OCI-LY1 (cell line): ENCODE measurements around the gene ADAT3.

ENCODE experiments used
- H2AFZ ChIP-seq: fragments of 200-600 bp; sonication (generic), shearing (Covaris generic); 2 replicates; pipeline ENCODE4 v1.6.0; 2014; ENCODE audit warnings: antibody characterized with exemption, mild to moderate bottlenecking, low read length
- H3F3A ChIP-seq: fragments of 200-600 bp; sonication (generic), shearing (Covaris generic); 2 replicates; pipeline ENCODE4 v1.6.0; 2014; ENCODE audit warnings: mild to moderate bottlenecking, antibody characterized with exemption, low read length, moderate library complexity; ENCODE audit not compliant: insufficient read depth
- H3K27ac ChIP-seq: fragments of 200-600 bp; sonication (generic); 2 replicates; pipeline ENCODE4 v1.5.1; 2014; ENCODE audit warnings: low read length, mixed run types, mild to moderate bottlenecking, low read depth; ENCODE audit not compliant: poor library complexity, severe bottlenecking
- H3K27me3 ChIP-seq: fragments of 200-600 bp; sonication (generic); 2 replicates; pipeline ENCODE4 v1.6.0; 2014; ENCODE audit warnings: antibody characterized with exemption, mild to moderate bottlenecking, low read length, moderate library complexity; ENCODE audit not compliant: insufficient read depth
- H3K36me3 ChIP-seq: fragments of 200-600 bp; sonication (generic); 2 replicates; pipeline ENCODE4 v1.6.1; 2014; ENCODE audit warnings: mild to moderate bottlenecking, antibody characterized with exemption, low read length, moderate library complexity, mixed read lengths; ENCODE audit not compliant: insufficient read depth
- H3K4me1 ChIP-seq: fragments of 200-600 bp; sonication (generic); 2 replicates; pipeline ENCODE4 v1.5.1; 2014; ENCODE audit warnings: mild to moderate bottlenecking, low read length, moderate library complexity; ENCODE audit not compliant: insufficient read depth, severe bottlenecking
- H3K4me2 ChIP-seq: fragments of 200-600 bp; sonication (generic), shearing (Covaris generic); 2 replicates; pipeline ENCODE4 v1.6.1; 2014; ENCODE audit warnings: low read length
- H3K4me3 ChIP-seq: fragments of 200-600 bp; sonication (generic); 2 replicates; pipeline ENCODE4 v1.5.1; 2014; ENCODE audit warnings: low read length, low read depth, mild to moderate bottlenecking, mixed read lengths; ENCODE audit not compliant: poor library complexity, severe bottlenecking
- H3K79me2 ChIP-seq: fragments of 200-600 bp; shearing (Covaris generic); 2 replicates; pipeline ENCODE4 v1.6.1; 2016; ENCODE audit warnings: mixed run types, low read length, mixed read lengths; ENCODE audit not compliant: insufficient read depth
- H3K9ac ChIP-seq: fragments of 200-600 bp; sonication (generic), shearing (Covaris generic); 2 replicates; pipeline ENCODE4 v1.6.1; 2014; ENCODE audit warnings: mild to moderate bottlenecking, low read length, mixed read lengths
- H3K9me2 ChIP-seq: fragments of 200-600 bp; sonication (generic), shearing (Covaris generic); 2 replicates; pipeline ENCODE4 v1.6.1; 2014; ENCODE audit warnings: low read depth, mild to moderate bottlenecking, low read length, mixed read lengths
- H3K9me3 ChIP-seq: fragments of 200-600 bp; shearing (Covaris generic); 2 replicates; pipeline ENCODE4 v1.6.1; 2014; ENCODE audit warnings: low read length, mixed read lengths
- H4K20me1 ChIP-seq: fragments of 200-600 bp; sonication (generic), shearing (Covaris generic); 2 replicates; pipeline ENCODE4 v1.6.0; 2016; ENCODE audit warnings: mild to moderate bottlenecking, low read length; ENCODE audit not compliant: insufficient read depth
- CTCF ChIP-seq: fragments of 200-600 bp; sonication (generic), shearing (Covaris generic); IDR thresholded peaks from 2 replicates; pipeline ENCODE4 v1.5.1; 2017; ENCODE audit warnings: mild to moderate bottlenecking, antibody characterized with exemption, low read length, moderate library complexity, mixed read lengths
- EZH2 ChIP-seq: fragments of 200-600 bp; sonication (generic), shearing (Covaris generic); IDR thresholded peaks from 2 replicates; pipeline ENCODE4 v1.8.0; 2017; ENCODE audit warnings: borderline replicate concordance, mixed run types, mild to moderate bottlenecking, antibody characterized with exemption, low read length, moderate library complexity, mixed read lengths

Gene ADAT3

DNA sequence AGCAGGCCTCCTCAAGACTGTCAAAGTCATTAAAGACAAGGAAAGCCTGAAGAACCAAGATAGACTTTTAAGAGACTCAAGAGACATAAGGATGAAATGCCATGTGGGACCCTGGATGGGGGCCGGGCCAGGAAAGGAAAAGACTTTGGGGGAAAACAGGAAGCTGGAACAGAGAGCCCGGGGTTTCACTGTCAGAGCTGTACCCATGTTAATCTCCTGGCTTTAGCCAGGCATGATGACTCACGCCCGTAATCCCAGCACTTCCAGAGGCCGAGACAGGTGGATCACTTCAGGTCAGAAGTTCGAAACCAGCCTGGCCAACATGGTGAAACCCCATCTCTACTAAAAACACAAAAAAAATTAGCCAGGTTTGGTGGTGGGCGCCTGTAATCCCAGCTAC, 36.2 kb upstream of the ADAT3 start:
- H3K4me3 ChIP-seq, result no peak overlapping the region
- no peaks in the 10 kb centered on the region for H3K9me3 ChIP-seq
- H3K9ac ChIP-seq, result no peak overlapping the region
- peaks cover 16% of the 10 kb centered on the region for H3K4me1 ChIP-seq
- H3K9me2 ChIP-seq, result no peaks in the 10 kb centered on the region
- peaks cover 13% of the 10 kb centered on the region for H3K79me2 ChIP-seq
- no peak overlapping the region for H2AFZ ChIP-seq
- no peak overlapping the region for H3K27ac ChIP-seq
- no peaks in the 10 kb centered on the region for H3F3A ChIP-seq
- no peak overlapping the region for H3K4me2 ChIP-seq
- no peaks in the 10 kb centered on the region for H4K20me1 ChIP-seq
- TF ChIP-seq CTCF (no peak), EZH2 (no peak)
- no peaks in the 10 kb centered on the region for H3K27me3 ChIP-seq
- peaks cover 20% of the 10 kb centered on the region; the same call in 1 of the 2 replicates for H3K36me3 ChIP-seq

DNA sequence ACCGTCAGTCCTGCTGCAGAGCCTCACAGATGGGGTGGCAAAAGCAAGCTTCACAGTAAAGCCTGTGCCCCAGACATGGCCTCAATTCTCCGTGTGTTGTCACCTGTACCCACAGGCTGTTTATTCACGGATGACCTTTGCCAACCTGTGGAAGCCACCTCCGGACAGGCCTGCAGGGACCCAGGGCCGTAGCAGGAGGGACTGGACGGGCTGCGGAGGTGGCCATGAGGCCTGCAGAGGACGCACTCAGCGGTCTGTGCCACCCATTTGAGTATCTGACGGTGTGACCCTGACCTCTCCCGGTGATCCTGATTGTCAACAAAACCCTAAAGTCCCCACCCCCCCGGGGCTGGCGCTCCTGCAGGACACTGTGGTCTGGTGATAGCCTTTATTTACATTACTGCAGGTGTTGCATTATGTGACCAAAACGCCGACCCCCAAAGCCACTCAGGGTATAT, 34.0 kb upstream of the ADAT3 start:
- Histone ChIP-seq H3K4me2 (no peak overlapping the region), H3K79me2 (peaks cover 29% of the 10 kb centered on the region), H3K9ac (no peak overlapping the region), H3K27me3 (no peaks in the 10 kb centered on the region), H3K4me3 (no peak overlapping the region), H3K27ac (no peak overlapping the region), H3K4me1 (peaks cover 22% of the 10 kb centered on the region), H3K9me3 (no peaks in the 10 kb centered on the region), H2AFZ (no peak overlapping the region), H3F3A (no peaks in the 10 kb centered on the region), H3K36me3 (peaks cover 21% of the 10 kb centered on the region; the same call in 1 of the 2 replicates), H3K9me2 (no peaks in the 10 kb centered on the region), H4K20me1 (no peaks in the 10 kb centered on the region)
- TF ChIP-seq CTCF (no peak), EZH2 (no peak)

DNA sequence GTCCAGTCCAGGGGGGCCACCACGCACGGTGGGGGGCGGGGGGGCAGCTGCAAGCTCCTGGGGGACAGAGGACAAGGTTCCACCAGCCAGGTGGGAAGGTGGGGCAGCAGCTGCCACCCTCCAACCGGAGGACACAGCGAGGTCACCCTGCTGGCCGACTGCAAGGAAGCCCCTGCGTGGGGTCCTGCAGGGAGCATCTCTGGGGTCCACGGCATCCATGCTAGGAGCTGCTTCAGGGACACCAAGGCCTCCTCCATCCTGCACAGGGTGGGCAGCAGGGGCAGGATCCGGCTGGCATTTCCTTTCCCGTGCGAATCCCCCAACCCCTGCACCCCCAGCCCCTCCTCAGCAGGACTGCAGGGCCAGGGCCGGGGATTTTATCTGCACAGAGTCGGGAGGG, 33.6 kb upstream of the ADAT3 start:
- Histone ChIP-seq H3K4me2 (no peak overlapping the region), H3K9ac (no peak overlapping the region), H3F3A (no peaks in the 10 kb centered on the region), H4K20me1 (no peaks in the 10 kb centered on the region), H3K27me3 (no peaks in the 10 kb centered on the region), H3K27ac (no peak overlapping the region), H3K9me3 (no peaks in the 10 kb centered on the region), H3K36me3 (peaks cover 21% of the 10 kb centered on the region; the same call in 1 of the 2 replicates), H3K4me3 (no peak overlapping the region), H2AFZ (no peak overlapping the region), H3K9me2 (no peaks in the 10 kb centered on the region), H3K79me2 (peaks cover 29% of the 10 kb centered on the region), H3K4me1 (peaks cover 27% of the 10 kb centered on the region)
- TF ChIP-seq EZH2 (no peak), CTCF (no peak)
